HG02798 (cell line): ENCODE results near the gene KCNH6.

Experiments
- ATAC-seq: cut with Tn5 transposase; IDR thresholded peaks from one replicate; pipeline ENCODE4 v1.9.1; 2021; ENCODE audit warnings: mild to moderate bottlenecking; ENCODE audit not compliant: unreplicated experiment, poor library complexity

Gene KCNH6

DNA sequence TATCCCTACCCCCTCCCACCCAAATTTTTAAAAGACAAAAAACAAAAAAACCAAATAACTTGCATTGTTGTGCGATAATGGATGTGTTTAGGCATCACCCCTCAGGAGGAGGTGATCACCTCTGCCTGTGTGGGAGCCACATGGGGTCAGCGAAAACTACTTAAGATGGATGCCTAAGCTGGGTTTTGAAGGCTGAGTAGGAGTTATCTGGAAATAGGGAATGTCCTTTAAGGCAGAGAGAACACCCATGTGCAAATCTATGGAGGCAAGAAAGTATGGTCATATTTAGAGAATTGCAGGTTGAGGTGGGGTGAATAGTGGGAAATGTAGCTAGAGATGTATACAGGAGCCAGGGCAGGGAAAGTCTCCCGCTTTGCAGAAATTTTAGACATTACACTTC is 72.0 kb downstream of the KCNH6 start:
- no peak for ATAC-seq
